ENCODE results near the gene ZSWIM7.

The ZSWIM7 gene

DNA sequence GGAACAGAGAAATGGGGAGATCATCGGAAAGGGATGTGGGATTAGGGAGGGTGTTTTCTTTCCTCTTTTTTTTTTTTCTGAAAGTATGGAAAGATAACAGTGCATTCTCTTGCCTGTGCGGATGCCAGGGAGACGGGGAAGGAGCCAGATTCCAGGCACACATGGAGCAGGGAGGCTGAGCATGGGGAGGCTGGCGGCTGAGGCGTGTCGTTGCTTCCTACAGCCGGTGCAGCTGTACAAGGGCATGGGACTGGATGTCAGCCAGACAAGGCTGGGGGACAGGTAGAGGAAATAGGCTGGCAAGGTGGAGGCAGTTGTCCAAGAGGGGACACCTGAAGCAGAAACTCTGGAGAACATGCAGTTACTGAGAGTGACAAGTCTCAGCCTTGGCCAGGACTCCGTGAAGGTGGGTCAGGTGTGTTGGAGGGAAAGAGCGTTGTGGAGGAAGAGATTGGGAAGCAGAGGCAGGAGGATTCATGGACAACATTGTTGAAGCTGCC is 71.2 kb downstream of the ZSWIM7 start:
- DNase-seq (ENCODE audit: low read depth), result no peak
